GM21786 (cell line): ENCODE results near the gene IL23R.

ENCODE experiments used
- ATAC-seq: cut with Tn5 transposase; IDR thresholded peaks from one replicate; pipeline ENCODE4 v1.9.1; 2021; ENCODE audit not compliant: unreplicated experiment

IL23R gene

GRCh38 chr1:67228791-67229190, 62.5 kb downstream of the IL23R start:
- peak; percentile 39 for ATAC-seq

GRCh38 chr1:67230539-67230938, 64.3 kb downstream of the IL23R start:
- no peak for ATAC-seq

GRCh38 chr1:67236277-67236676, 70.0 kb downstream of the IL23R start:
- ATAC-seq: no peak

- no peak for ATAC-seq
These were observed 73.5 kb downstream of the IL23R start for GRCh38 chr1:67239738-67240137.

- no peak for ATAC-seq
These were observed 75.0 kb downstream of the IL23R start for GRCh38 chr1:67241200-67241746.

GRCh38 chr1:67242016-67242415, 75.8 kb downstream of the IL23R start:
- no peak for ATAC-seq

GRCh38 chr1:67250051-67250653, 83.9 kb downstream of the IL23R start:
- no peak for ATAC-seq

- no peak for ATAC-seq
These were observed 90.3 kb downstream of the IL23R start for GRCh38 chr1:67256291-67257172.

GRCh38 chr1:67257173-67257535, 90.9 kb downstream of the IL23R start:
- ATAC-seq: no peak

- no peak for ATAC-seq
These were observed 95.4 kb downstream of the IL23R start for GRCh38 chr1:67261680-67262079.

- ATAC-seq: no peak
These were observed 96.5 kb downstream of the IL23R start for GRCh38 chr1:67262735-67263134.

- ATAC-seq: no peak
These were observed 97.9 kb downstream of the IL23R start for GRCh38 chr1:67264152-67264551.

- ATAC-seq: peak; percentile 52
These were observed 98.6 kb downstream of the IL23R start for GRCh38 chr1:67264899-67265298.

GRCh38 chr1:67269061-67269460, 102.8 kb downstream of the IL23R start:
- ATAC-seq: no peak

GRCh38 chr1:67270541-67270940, 104.3 kb downstream of the IL23R start:
- no peak for ATAC-seq

GRCh38 chr1:67273591-67273990, 107.3 kb downstream of the IL23R start:
- no peak for ATAC-seq

- ATAC-seq: peak; percentile 45
These were observed 108.5 kb downstream of the IL23R start for GRCh38 chr1:67274623-67275325.

GRCh38 chr1:67280696-67281095, 114.4 kb downstream of the IL23R start:
- no peak for ATAC-seq

- no peak for ATAC-seq
These were observed 115.0 kb downstream of the IL23R start for GRCh38 chr1:67281244-67281643.

GRCh38 chr1:67285780-67286488, 119.7 kb downstream of the IL23R start:
- peak; percentile 95 for ATAC-seq

- no peak for ATAC-seq
These were observed 124.0 kb downstream of the IL23R start for GRCh38 chr1:67290236-67290635.
